HG03378 (cell line): ENCODE data around the gene DDHD1.
A peak's percentile ranks its signal among the peaks of the same experiment; 100 is the strongest.
"Not testable (repeated sequence)": the region's sequence is repeated elsewhere in the genome, so short reads cannot be mapped to it uniquely, and the experiment has no call there.

Source experiments
- ATAC-seq: cut with Tn5 transposase; IDR thresholded peaks from one replicate; pipeline ENCODE4 v1.9.1; 2021; ENCODE audit warnings: mild to moderate bottlenecking, moderate library complexity; ENCODE audit not compliant: unreplicated experiment

The DDHD1 gene

GRCh38 chr14:53152887-53153701 lies at the start of gene DDHD1:
Gene DDHD1 (minus strand): TSS chr14:53153323. CDS start chr14:53153098, 225 bp downstream.
- peak; percentile 45 for ATAC-seq

GRCh38 chr14:53195949-53196348 lies 42.8 kb upstream of the DDHD1 start:
- ATAC-seq: no peak

GRCh38 chr14:53193193-53193592 lies 40.1 kb upstream of the DDHD1 start:
- no peak for ATAC-seq

- no peak for ATAC-seq
Measured at GRCh38 chr14:53192052-53192760, 39.1 kb upstream of the DDHD1 start.

GRCh38 chr14:53190938-53191337 lies 37.8 kb upstream of the DDHD1 start:
- ATAC-seq: peak; percentile 46

GRCh38 chr14:53187921-53188463 lies 34.9 kb upstream of the DDHD1 start:
- no peak for ATAC-seq

- no peak for ATAC-seq
Measured at GRCh38 chr14:53186532-53186931, 33.4 kb upstream of the DDHD1 start.

GRCh38 chr14:53183611-53184010 lies 30.5 kb upstream of the DDHD1 start:
- no peak for ATAC-seq

- no peak for ATAC-seq
Measured at GRCh38 chr14:53183056-53183455, 29.9 kb upstream of the DDHD1 start.

- ATAC-seq: not testable (repeated sequence)
Measured at GRCh38 chr14:53181463-53182081, 28.4 kb upstream of the DDHD1 start.

- ATAC-seq: peak; percentile 68
Measured at GRCh38 chr14:53180272-53181221, 27.4 kb upstream of the DDHD1 start.

- ATAC-seq: not testable (repeated sequence)
Measured at GRCh38 chr14:53179486-53180005, 26.4 kb upstream of the DDHD1 start.

- no peak for ATAC-seq
Measured at GRCh38 chr14:53175375-53175774, 22.3 kb upstream of the DDHD1 start.

- no peak for ATAC-seq
Measured at GRCh38 chr14:53174918-53175317, 21.8 kb upstream of the DDHD1 start.

GRCh38 chr14:53168786-53169185 lies 15.7 kb upstream of the DDHD1 start:
- ATAC-seq: no peak

GRCh38 chr14:53167602-53168328 lies 14.6 kb upstream of the DDHD1 start:
- no peak for ATAC-seq

GRCh38 chr14:53161758-53162435 lies 8.8 kb upstream of the DDHD1 start:
- ATAC-seq: no peak

- no peak for ATAC-seq
Measured at GRCh38 chr14:53156238-53156637, 3.1 kb upstream of the DDHD1 start.

GRCh38 chr14:53153702-53154112 lies 584 bp upstream of the DDHD1 start:
- no peak for ATAC-seq
